ENCODE measurements around the gene TMEM235.

- TF ChIP-seq RCOR1 (IDR thresholded peaks at IDR 0.05; ENCODE audit: borderline replicate concordance in 1 of 2, low read depth in 2 of 2, low read length in 2 of 2) (no peak), KHSRP (IDR thresholded peaks at IDR 0.05) (no peak), TAF1 (IDR thresholded peaks at IDR 0.05; ENCODE audit: control insufficient read depth, extremely low read depth, insufficient read depth, low read length, severe bottlenecking) (no peak), ESRRA (IDR thresholded peaks at IDR 0.05; ENCODE audit: borderline replicate concordance, low read depth) (no peak), HDAC2 (IDR thresholded peaks at IDR 0.05) (no peak), YY1 (IDR thresholded peaks at IDR 0.05; ENCODE audit: borderline replicate concordance in 1 of 3, control insufficient read depth in 1 of 3, extremely low read depth in 1 of 3, insufficient read depth in 3 of 3, insufficient read length in 1 of 3, insufficient replicate concordance in 2 of 3, low read depth in 1 of 3, low read length in 2 of 3) (no peak), GABPA (tag; conservative IDR thresholded peaks at IDR 0.05; ENCODE audit: low read depth) (no peak), MAFK (IDR thresholded peaks at IDR 0.05; ENCODE audit: low read length) (no peak), ZMIZ1 (IDR thresholded peaks at IDR 0.05; ENCODE audit: low read depth in 2 of 2, low read length in 2 of 2) (no peak), EP300 (IDR thresholded peaks at IDR 0.05; ENCODE audit: low read length) (no peak), SLC30A9 (CRISPR knock-in tag; IDR thresholded peaks at IDR 0.05) (no peak), CXXC5 (CRISPR knock-in tag; IDR thresholded peaks at IDR 0.05) (no peak), MEF2D (tag; conservative IDR thresholded peaks at IDR 0.05; ENCODE audit: low read depth) (no peak)
- TF ChIP-seq, protein P1, sequence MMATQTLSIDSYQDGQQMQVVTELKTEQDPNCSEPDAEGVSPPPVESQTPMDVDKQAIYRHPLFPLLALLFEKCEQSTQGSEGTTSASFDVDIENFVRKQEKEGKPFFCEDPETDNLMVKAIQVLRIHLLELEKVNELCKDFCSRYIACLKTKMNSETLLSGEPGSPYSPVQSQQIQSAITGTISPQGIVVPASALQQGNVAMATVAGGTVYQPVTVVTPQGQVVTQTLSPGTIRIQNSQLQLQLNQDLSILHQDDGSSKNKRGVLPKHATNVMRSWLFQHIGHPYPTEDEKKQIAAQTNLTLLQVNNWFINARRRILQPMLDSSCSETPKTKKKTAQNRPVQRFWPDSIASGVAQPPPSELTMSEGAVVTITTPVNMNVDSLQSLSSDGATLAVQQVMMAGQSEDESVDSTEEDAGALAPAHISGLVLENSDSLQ (IDR thresholded peaks at IDR 0.05), result no peak
These were observed 6.2 kb upstream of the TMEM235 start for GRCh38 chr17:78225088-78225865.
